GM21528 (cell line): ENCODE measurements around the gene EHBP1.

ENCODE experiments used
- ATAC-seq: cut with Tn5 transposase; IDR thresholded peaks from one replicate; pipeline ENCODE4 v1.9.1; 2021; ENCODE audit warnings: mild to moderate bottlenecking, moderate library complexity; ENCODE audit not compliant: unreplicated experiment, low FRiP score

EHBP1 gene

DNA sequence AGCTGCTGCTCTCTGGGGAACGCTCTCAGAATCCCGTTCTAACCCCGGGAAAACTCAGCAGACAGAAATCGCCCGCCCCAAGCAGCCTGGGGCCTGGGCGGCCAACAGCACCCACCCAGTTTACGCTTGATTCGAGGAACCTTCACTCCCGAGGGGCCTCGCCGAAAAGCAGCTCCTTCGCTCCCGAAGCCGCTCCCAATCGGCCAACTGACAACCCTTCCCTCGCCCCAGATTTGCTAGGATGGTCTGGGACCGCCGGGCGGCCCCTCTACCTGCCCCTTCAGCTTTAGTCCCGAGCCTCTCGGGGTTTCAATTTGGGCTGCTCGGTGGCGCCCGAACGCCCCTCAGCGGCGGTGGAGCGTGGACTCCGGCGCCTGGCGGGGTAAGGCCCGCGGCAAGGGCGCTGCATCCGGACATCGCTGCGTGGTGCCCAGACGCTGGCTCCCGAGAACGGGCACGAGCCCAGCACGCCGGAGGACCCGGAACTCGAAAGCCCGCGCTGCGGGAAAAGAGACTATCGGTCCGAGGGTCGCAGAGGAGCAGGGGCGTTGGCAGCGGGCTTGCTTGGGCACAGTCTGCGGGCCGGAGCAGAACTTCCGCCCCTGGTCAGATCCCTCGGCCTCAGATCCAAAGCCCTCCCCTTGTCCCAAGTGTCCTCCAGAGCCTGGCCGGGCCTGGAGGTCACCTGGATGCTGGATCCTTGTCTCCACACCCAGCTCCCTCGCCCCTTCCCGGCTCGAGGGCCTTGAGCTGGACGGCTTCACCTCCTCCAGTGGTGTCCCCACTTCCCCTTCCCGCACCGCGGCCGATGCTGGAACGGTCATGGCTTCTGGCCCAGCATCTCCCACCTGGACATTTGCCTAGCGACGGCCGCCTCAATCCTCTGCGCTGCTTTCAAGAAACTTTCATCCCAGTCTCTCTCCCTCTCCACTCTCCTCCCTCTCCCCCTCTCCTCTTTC lies 342.1 kb downstream of the EHBP1 start:
- ATAC-seq: no peak

DNA sequence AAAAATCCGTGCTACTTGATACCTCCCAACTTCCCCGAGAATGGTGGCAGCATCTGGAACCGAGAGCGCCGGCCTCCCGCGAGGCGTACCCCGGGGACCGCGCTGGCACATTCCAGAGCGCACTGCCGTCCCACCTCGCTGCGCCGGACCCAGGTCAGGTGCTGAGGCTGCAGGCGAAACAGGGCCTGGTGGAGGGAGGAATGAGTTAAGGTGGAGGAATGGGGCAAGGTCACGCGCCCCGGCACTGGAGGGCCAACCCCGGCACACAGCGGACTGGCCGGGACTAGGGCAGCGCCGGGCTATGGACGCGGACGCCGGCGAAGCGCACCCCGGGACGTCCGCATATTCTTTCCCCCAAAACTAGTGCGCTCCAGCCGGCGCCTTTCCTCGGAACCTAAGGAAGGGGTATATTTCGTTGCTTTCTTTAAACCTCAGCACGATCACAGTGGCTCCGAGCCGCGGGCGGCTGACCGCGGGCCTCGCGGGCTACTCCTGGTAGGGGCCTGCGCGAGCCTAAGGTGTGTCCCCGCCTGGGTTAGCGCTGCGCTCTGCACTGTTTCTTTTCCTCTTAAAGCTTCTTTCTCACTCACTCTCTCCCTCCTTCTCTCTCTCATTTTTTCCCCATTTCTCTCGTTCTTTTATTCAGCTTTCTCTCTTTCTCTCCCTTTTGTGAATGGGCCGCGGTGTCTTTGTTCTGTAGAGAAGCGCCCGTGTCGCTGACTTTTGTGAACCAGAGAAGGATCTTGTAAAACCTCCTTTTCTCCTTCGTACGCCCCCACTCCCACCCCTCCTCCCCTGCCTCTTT lies 343.1 kb downstream of the EHBP1 start:
- ATAC-seq: no peak

GRCh38 chr2:63049211-63049969 lies 343.9 kb downstream of the EHBP1 start:
- no peak for ATAC-seq

DNA sequence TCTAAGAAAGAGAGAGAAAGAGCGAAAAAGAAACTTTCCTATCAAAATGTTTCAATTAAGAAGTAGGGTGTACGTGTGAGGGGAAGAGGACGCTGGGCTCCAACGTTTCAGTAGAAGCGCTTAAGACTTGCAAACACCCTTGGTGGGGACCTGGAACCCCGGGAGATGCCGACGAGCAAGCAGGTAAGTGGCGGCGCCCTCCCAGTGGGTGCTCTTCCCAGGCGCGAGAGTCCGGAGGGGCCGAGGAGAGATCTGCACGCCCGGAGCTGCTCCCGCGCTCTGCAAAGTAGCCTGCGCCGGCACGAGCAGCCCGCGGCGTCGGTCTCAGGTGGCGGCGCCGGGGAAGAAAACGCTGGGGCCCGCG lies 344.4 kb downstream of the EHBP1 start:
- ATAC-seq: peak; percentile 31

- peak; percentile 75 for ATAC-seq
These were observed 345.0 kb downstream of the EHBP1 start, which contains the start of gene OTX1 for GRCh38 chr2:63050334-63051041. OTX1 (plus strand) TSS chr2:63050830; CDS start chr2:63052991, 2,161 bp downstream.

DNA sequence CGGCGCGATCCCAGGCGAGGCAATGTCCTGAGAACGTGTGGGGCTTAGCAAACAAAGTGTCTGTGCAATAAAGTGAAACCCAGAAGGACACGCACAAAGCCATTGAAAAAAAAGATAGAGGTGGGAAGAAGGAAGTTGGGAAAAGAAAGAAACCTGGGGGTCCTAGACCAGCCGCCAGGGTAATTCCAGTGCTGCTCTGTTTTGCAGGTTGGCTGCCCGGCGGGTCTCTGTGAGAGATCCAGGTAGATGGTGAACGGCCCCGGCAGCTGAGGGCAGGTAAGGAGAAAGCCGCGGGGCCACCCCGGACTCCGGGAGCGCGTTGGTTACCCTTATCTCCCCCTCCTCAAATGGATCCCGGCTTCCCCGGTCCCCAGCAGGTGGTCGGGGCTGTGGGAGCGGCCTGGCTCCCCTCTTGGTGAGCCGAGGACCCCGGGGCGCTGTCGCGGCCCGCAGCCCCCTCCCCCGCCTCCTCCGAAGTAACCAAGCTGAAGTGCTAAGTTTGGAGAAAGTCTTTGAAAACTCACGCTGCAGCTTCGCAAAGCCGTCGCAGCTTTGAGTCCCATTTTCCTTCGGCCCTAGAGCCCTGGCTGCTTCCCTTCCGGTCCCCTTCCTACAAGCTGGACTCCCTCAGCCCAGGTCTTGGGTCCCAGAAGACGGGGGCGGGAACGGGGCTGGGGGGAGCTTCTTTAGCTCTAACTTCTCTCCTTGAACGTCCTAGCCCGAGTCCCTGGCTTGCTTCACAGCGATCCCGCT lies 345.7 kb downstream of the EHBP1 start:
- ATAC-seq: no peak

DNA sequence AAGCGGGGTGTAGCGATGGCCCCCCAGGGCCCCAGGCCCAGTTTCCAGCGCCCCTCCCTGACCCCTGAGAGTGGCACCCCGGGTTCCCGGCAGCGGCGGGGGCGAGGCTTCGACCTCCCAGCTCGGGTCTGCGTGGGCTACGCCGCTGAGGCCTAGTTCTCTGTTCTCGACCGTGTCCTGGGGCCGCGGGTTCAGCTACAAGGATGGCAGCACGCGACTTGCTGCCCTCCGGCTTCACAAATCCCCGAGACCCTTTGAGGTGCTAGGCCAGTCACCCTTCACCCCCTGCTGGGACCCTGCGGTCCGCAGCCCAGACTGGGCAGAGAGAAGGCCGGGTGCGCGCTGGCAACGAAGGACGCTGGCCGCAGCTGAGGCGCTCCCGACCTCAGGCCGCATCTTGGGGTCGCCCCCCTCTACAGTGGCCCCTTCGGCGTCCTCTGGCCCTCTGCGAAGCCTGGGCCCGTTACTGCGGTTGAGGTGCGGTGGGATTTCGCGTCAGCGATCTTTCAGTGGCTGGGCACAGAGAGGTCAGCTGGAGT lies 346.4 kb downstream of the EHBP1 start:
- ATAC-seq: no peak

DNA sequence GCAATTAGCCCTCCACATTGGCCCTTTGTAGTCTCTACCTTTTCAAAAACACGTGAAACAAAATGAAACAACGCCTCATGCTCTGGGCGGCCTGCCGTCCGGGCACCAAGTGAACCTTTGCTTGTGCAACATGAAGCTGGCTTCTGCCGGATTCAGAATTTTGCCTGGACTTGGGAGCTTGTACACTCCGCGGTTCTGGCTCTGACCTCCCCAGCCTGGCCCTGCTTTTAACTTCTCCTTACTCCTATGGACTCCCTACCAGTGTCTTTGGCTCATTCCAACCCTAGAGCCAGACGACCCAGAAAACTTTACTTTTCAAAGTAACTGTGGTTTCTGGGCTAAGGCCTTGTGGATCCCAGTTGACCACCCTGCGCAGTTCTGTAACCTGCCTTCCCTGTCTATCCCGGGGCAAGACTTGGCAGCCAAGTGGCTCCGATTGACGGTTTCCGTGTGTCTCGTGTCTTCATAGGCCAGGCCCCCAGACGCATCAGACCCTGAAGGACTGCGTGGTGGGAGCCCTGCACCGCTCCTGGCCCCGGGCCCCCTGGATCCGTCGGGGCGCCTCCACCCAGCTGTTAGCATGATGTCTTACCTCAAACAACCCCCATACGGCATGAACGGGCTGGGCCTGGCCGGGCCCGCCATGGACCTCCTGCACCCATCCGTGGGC lies 347.0 kb downstream of the EHBP1 start:
- no peak for ATAC-seq

DNA sequence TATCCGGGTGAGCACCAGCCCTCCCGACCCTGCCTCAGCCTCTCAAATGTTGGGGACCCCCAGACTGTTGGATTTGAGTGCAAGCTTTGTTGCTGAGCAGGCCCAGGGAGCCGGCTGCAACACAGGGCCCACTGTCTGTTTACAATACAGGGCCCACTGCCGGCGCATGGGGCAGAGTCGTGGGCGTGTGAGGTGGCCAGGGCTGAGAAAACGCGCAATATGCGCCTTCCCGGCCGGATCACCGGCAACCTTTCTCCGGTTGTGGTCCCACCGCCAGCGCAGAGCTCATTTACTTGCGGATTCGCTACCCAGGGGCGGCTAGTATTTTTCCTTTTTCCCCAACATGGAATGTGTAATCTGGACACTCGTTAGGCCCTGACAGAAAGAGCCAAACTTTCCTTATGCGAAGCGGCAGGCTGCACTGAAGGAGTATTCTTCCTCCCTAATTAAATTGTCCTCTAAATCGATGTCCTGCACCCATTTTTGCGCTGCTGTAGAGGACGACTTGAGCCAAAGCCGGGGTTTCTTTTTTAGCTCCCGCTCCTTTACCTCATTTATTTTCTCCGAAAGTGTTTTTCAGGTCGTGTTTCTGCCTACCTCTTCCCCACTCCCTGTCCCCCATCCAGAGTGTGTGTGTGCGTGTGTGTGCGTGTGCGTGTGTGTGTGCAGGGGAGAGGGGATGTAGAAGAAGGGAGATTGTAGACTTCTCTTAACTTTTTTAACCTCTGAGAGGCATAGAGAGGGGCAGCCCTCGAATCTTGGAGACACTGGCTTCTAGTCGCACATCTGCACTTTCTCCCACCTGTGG lies 347.8 kb downstream of the EHBP1 start:
- ATAC-seq: no peak

GRCh38 chr2:63053889-63054602 lies 348.5 kb downstream of the EHBP1 start:
- no peak for ATAC-seq

DNA sequence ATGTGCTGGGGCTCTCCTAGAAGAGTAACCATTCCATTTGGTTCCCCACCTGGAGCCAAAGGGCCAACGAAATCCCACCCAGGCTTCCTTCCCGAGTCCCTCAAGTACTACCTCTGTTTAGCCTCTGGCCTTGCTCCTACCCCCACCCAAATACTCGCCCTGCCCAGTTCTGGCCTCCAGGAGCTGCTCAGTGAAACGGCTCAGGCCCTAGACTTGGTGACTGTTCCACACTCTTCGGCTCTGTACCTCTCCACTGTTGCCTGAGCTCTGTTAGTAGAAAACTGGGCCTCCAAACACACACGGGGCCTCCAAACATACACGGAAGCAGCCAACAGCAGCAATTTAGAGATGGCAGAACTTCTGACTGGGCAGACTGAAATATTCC lies 349.3 kb downstream of the EHBP1 start:
- no peak for ATAC-seq

DNA sequence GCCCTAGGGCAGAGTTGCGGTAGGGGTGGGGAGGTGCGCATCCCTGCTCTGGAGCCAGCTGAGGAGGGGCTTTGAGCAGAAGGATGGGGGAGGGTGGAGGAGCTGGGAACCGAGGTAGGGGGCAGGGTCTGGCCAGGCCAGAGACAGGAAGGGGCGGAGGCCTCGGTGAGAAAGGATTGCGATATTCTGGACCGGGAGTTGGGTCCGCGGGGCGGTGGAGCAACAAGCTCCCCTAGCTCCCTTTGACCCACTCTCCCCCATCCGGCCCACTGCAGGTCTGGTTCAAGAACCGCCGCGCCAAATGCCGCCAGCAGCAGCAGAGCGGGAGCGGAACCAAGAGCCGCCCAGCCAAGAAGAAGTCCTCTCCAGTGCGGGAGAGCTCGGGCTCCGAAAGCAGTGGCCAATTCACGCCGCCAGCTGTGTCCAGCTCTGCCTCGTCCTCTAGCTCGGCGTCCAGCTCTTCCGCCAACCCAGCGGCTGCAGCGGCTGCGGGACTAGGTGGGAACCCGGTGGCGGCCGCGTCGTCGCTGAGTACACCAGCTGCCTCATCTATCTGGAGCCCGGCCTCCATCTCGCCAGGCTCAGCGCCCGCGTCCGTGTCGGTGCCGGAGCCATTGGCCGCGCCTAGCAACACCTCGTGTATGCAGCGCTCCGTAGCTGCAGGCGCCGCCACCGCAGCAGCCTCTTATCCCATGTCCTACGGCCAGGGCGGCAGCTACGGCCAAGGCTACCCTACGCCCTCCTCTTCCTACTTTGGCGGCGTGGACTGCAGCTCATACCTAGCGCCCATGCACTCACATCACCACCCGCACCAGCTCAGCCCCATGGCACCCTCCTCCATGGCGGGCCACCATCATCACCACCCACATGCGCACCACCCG lies 350.0 kb downstream of the EHBP1 start:
- no peak for ATAC-seq

- no peak for ATAC-seq
These were observed 350.9 kb downstream of the EHBP1 start for GRCh38 chr2:63056107-63057050.

GRCh38 chr2:63057249-63058143 lies 352.0 kb downstream of the EHBP1 start:
- no peak for ATAC-seq
